Hematopoietic multipotent progenitor cell (in vitro differentiated cells): ENCODE results near the gene CENPV. TPM values are rescaled to one million over a fixed set of nuclear protein-coding genes. Genes with fewer than 3 reads are reported as not detected.
"Not testable (repeated sequence)": the region's sequence is repeated elsewhere in the genome, so short reads cannot be mapped to it uniquely, and the experiment has no call there.

Source experiments
- DNase-seq, 3 donors: peaks; one replicate each; pipeline ENCODE4 v3.0.0-alpha.2; 2011 to 2015; ENCODE audit warnings: low read depth in 2 of 3, low spot score in 2 of 3
- total RNA-seq: library from RNA; depleted of rRNA; stranded (reverse); fragments of >200 nt; gene quantifications from one replicate; pipeline ENCODE4 v1.2.3, GENCODE V29; 2012

CENPV gene
- total RNA-seq, 1 donor, result 12.9 TPM

GRCh38 chr17:16314859-16315258 lies 38.4 kb downstream of the CENPV start:
- no peak for DNase-seq

GRCh38 chr17:16314189-16314588 lies 39.1 kb downstream of the CENPV start:
- DNase-seq, result no peak

GRCh38 chr17:16313139-16314090 lies 39.9 kb downstream of the CENPV start:
- no peak for DNase-seq

- DNase-seq, result not testable (repeated sequence)
Observed at GRCh38 chr17:16312061-16312460, 41.2 kb downstream of the CENPV start.

GRCh38 chr17:16306211-16306610 lies 47.1 kb downstream of the CENPV start:
- no peak for DNase-seq

- peak in 2 of 3 donors; percentile 27 to 47 for DNase-seq
Observed at GRCh38 chr17:16304830-16305229, 48.4 kb downstream of the CENPV start.

GRCh38 chr17:16302856-16303255 lies 50.4 kb downstream of the CENPV start:
- no peak for DNase-seq

- DNase-seq, result no peak
Observed at GRCh38 chr17:16301963-16302855, 51.1 kb downstream of the CENPV start.

- DNase-seq, result no peak
Observed at GRCh38 chr17:16300554-16300953, 52.7 kb downstream of the CENPV start.

GRCh38 chr17:16298140-16298662 lies 55.1 kb downstream of the CENPV start:
- DNase-seq, result no peak

- DNase-seq, result no peak
Observed at GRCh38 chr17:16297367-16298139, 55.7 kb downstream of the CENPV start.

- not testable (repeated sequence) for DNase-seq
Observed at GRCh38 chr17:16296072-16296471, 57.2 kb downstream of the CENPV start.

GRCh38 chr17:16294560-16294959 lies 58.7 kb downstream of the CENPV start:
- no peak for DNase-seq

GRCh38 chr17:16293931-16294330 lies 59.3 kb downstream of the CENPV start:
- DNase-seq, result no peak

Other genes with a start within 250 kb of the CENPV start
- gene NCOR1, start 137.9 kb downstream of the CENPV start, total RNA-seq, result 137 TPM
- gene PIGL, start 136.3 kb downstream of the CENPV start, total RNA-seq, result 33.4 TPM
- gene UBB, start 27.6 kb upstream of the CENPV start, total RNA-seq, result 2,360 TPM
- gene TRPV2, start 62.1 kb upstream of the CENPV start, total RNA-seq, result 149 TPM
- 11.0 TPM for gene LRRC75A, start 138.7 kb upstream of the CENPV start, total RNA-seq
- gene ZNF287, start 215.7 kb upstream of the CENPV start, total RNA-seq, result 3.2 TPM